Measurements from ENCODE around the gene TTC9. TPM values are rescaled to one million over a fixed set of nuclear protein-coding genes. Genes with fewer than 3 reads are reported as not detected.

TTC9 gene
- total RNA-seq, 1 donor from 2014 or later, result 0.70 TPM

Other genes starting within 250 kb of the TTC9 start
- gene SYNJ2BP, start 224.8 kb upstream of the TTC9 start, total RNA-seq, result 55.9 TPM
- 0.38 TPM for gene ADAM21, start 189.7 kb upstream of the TTC9 start, total RNA-seq
- gene ADAM20, start 106.9 kb upstream of the TTC9 start, total RNA-seq, result 0.35 TPM
- gene MED6, start 41.3 kb upstream of the TTC9 start, total RNA-seq, result 16.7 TPM
- 1.7 TPM for gene MAP3K9, start 167.6 kb downstream of the TTC9 start, total RNA-seq